AG08396 (cell line): Measurements from ENCODE around the gene TARBP2.
"Not testable (repeated sequence)": the region's sequence is repeated elsewhere in the genome, so short reads cannot be mapped to it uniquely, and the experiment has no call there.

ENCODE experiments used
- DNase-seq: peaks from one replicate; pipeline ENCODE4 v3.0.0; 2012; ENCODE audit warnings: low spot score, mixed read lengths

The TARBP2 gene

DNA sequence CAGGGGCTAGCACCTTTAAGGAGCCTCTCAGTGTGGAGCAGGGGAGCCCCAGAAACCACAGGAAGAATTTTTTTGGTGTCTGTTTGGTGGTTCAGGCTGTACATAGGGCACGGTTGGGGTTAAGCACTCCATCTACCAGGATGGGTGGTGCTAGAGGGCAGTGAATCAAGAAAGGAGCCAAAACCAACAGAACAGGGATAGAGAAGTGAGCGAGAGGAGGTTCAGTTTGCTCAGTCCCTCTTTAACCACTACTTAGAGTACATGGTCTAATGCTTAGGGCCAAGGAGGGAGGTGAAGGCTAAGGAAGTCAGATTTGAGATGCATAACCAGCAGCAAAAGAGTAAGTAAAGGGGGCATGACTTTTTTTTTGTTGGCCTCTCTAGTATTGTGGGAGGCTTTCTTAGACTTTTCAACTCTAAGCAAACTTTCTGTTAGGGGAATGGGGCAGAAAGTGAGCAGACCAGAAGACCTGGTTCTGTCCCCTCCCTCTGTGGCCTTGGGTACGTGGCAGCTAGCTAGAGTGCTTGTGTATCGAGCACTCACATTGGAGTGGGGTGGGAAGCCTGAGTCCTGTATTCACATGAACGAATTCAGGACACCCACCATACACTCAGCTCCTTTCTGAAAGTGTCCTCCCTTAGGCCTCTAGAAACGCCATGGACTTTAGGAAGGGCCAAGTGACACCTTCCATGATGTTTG is 12.8 kb downstream of the TARBP2 start:
- DNase-seq: no peak

DNA sequence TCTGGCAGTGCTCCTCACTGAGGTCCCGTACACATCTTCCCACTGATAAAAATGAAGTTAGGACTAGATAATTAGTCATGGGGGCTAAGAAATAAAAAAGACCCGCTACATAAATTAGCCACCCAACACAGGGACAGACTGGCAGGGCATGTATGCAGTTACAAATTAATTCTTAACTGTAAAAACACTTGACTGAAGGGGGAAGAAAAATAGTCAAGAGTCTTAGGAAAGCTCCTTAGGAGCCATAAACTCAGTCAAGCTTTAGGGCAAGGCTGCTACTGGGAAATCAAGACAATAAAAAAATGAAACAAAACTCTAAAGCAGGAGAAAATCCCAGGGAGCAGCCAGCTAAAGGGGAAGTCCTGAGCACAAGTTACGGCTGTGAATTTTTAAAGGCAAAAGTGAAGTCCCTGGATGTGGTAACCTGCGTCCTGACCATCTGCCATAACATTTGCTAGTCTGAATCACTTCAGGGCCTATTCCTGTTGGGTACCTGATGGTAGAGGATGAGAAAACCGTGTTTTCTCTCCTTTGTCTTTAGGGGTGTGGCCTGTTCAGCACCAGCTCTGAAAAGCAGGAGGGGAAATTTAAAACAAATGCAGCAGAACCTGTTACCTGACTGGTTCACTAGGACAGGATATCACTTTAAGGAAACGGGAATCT is 13.7 kb downstream of the TARBP2 start:
- no peak for DNase-seq

DNA sequence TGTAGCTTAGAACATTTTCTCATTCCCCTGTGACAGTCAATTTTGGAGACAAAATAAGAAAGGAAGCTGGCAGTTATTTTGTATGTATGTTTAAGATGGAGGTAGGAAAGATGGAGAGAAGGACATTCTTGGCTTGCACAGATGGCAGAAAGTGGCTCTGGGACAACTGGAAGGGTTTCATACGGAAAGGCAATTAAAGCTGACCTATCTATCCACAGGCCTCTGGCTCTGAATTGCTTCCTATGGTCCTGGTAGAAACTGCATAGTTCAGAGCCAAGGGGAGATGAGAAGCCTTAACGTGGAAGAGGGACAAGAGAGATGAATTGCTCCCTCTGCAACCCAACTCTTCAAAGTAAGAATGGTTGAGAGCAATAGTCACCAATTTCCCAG is 14.2 kb downstream of the TARBP2 start:
- no peak for DNase-seq

DNA sequence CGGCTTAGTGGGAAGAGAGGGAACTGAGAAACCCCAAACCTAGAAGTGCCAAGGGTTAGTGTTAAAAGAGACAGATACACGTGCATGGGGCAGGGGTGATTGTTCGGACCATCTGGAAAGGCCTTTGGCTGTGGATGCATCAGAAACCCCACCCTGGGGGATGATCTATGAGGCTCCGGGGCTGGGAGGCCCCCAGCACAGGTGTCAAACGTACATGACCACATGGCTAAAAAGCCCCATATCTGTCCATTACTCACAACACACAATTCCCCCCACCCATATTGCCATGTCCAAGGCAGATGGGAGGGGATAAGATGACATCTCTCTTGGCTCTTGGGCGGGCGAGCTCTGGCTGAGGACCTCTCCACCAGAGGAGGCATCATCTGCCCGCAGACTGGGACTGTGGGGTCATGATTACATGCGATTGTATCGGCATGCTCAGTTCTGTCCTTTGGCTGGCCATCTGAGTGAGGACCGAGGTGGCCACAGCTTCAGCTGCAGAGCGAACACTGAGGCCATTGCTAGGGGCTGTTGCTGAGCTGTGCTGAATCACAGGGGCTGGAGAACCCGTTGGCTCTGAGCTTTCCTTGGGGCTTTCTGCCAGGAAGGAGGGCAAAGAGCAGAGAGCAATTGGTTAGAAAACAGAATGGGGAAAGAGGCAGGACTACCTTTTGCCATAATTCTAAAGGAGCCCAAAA is 15.8 kb downstream of the TARBP2 start:
- DNase-seq: no peak

DNA sequence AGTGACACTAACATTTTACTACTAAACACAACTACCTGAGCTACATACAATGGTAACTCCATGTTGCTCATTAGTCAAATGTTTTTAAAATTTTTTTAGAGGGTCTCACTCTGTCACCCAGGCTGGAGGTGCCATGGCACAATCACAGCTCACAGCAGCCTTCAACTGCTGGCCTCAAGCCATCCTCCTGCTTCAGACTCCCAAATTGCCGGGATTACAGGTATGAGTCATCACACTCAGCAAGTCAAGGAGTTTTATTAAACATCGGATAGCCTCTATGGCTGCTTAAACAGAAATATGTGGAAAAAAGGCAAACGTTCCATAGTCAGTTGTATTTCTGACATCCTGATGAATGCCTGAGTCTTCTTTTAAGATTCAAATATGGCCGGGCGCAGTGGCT is 17.3 kb downstream of the TARBP2 start:
- no peak for DNase-seq

DNA sequence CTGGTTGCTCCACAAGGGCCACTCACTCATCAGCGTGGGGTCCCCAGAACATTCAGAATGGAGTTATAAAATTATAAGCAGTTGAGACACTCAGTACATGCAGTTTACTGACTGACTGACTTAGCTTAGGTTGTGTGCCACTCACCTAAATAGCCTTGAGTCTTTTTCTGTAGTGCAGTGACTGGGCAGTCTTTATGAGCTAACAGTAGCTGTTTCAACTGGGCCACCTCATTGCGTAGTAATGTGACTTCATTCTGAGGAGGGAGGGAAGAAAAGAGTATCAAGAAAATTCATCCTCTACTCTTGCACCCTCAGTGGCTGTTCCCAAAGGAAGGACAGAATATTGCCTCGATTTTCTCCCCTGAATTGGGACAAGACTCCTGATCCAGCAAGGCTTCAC is 22.0 kb downstream of the TARBP2 start:
- no peak for DNase-seq

DNA sequence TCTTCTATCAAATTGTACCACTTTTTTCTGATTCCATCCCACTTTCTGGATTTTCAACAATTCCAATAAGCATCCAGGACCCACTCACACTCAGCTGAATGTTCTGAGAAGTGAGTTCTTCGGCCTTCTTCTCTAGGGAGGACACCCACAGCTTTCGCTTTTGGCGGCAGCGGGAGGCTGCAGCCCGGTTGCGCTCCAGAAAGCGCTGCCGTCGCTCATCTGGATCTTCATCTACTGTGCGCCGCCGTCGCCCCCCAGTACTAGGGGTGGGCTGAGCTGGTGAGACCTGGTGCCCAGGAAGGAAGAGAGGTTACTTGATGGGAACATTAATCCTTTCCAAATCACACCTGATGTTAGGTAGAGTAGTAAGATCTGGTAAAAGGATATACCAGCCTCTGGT is 23.4 kb downstream of the TARBP2 start:
- DNase-seq: no peak

DNA sequence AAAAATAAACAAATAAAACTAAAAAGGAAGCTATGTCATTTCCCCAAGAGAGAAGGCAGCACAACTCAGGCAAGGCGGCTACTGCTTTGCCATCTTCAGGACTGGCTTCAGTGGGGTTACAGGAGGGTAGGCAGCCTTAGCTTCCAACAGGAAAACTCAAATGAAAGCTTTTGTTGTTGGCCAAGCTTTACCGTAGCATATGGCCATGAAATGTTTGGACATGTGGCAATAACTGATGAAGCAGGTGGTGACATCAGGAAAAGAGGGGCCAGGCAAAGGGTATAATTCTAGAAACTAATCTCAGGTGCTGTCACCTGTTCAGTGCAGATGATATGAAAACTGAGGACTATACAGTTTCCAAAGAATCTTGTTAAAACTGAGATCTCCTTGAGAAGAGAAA is 29.0 kb downstream of the TARBP2 start:
- no peak for DNase-seq

DNA sequence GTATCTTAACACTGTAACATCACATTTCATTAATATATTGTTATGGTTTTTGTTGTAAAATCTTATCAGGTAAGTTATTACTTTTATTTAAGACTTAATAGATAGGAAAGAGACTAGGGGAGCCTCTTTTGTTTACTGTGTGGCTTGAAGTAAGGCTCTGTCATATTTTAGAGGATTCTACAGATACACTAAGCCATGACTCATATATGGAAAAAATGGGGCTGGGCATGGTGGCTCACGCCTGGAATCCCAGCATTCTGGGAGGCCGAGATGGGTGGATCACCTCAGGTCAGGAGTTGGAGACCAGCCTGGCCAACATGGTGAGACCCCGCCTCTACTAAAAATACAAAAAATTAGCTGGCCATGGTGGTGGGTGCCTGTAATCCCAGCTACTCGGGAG is 29.8 kb downstream of the TARBP2 start:
- DNase-seq: peak; percentile 36

DNA sequence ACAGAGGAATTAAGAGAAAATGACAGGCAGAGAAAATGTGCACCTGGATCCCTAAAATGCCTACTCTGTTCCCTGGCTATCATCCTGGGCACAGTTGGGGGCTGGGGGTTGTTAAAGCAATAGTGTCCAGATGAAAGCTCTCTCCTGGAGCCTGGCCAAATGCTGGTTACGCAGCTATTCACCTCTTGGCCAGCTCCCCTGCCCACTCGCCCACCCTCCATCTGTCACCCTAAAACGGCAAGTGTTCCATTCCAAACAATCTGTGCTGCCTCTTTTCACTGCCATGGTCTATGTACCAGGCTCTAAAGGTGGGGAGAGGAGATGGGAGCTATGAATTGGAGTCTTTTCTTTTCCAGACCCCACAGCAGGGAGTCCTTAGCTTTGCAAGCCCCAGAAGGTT is 30.9 kb downstream of the TARBP2 start:
- DNase-seq: no peak

DNA sequence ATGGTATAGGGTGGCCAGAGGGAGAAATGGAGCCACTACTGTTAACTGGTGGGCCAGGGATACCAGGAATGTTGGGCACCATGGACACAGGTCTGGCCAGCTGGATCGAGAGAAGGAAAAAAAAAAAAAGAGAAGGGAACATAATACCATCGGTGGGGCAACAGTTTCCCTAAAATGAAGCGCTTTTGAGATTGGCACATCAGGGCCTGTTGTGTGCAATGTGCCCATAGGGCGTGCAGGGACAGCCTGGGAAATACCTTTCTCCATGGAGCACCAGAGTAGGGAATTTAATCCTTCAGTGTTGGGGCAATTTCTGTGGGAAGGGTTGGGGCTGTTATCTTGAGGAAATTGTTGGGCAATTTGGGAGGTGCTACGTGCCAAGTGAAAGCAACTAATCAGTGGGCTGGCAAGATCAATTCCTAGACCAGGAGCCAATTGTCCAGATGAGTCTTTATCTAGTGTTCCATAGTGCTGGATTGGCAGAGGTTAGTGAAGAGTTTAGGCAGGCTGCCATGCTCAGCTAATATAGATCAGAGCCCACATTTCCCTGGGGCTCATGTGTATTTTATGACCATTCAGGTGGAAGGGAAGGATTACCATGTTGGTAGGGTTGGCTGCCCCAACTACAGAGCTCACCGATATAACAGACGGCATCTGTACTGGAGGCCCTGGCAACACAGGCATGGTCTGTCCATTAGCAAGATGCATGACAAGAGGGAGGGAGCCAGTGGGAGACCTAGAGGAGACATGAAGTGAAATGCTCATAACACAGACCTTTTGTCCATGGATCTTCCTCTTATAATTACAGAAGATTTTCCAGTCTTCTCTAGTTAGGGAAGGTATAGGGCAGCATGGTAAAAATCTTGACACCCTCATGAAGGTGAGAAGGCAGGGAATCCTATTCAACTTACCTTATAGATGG is 31.7 kb downstream of the TARBP2 start:
- DNase-seq: no peak

DNA sequence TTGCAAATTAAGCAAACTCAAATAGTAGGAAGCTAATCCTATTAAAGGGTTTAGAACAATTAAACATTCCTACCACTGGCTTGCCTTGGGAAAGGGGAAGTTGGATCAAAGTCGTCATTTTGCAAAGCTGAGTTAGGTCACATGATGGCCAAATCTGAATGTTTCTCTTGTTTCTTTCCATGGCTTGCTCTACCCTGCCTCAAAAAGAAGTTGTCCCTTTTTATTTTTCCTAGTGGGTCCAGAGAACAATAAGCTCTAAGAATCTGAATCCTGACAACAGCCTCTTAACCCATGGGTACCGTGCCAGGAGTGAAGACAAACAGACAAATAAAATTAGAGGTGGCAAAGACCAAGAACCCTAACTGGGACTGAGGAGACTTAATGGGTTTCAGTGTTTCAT is 32.4 kb downstream of the TARBP2 start:
- DNase-seq: no peak

DNA sequence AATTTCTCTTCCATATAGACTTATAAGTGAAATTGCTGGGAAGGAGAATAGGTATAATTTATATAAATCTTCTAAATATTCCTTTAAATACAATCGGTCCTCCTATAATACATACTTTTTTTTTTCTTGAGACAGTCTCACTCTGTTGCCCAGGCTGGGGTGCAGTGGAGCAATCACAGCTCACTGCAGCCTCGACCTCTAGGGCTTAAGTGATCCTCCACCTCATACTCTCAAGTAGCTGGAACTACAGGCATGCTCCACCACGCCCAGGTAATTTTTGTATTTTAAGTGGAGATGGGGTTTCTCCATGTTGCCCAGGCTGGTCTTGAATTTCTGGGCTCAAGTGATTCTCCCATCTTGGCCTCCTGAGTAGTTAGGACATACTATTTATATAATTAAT is 35.9 kb downstream of the TARBP2 start:
- DNase-seq: no peak

DNA sequence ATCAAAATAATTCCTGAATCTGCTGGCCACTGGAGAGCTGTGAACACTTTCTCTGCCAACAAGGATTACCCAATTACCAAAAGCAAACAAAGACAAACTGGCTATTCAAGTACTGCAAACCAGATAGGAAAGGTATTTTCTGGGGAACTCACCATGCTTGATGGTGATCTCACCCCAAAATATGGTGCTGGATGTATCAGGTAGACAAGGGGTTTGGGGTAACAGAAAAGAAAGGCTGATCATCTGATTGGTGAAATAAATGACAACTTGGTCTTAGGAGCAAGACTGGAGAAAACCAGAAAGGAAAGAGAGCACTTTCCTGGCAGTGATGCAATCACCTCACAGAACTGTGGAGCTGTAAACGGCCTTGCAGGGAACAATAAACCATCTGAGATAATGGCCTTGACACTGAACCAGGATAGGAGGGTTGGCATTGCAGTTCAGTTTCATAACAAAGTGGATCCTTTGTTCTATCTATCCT is 37.2 kb downstream of the TARBP2 start:
- peak; percentile 15 for DNase-seq

DNA sequence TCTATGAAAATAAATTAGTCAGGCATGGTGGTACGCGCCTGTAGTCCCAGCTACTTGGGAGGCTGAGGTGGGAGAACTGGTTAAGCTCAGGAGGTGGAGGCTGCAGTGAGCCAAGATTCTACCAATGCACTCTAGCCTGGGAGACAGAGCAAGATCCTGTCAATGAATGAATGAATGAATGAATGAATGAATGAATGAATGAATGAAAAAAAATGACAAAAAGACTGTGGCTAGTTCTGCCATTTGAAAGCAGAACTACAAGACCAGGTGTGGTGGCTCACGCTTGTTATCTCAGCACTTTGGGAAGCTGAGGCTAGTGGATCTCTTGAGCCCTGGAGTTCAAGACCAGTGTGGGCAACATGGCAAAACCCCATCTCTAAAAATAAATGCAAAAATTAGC is 38.4 kb downstream of the TARBP2 start:
- no peak for DNase-seq

DNA sequence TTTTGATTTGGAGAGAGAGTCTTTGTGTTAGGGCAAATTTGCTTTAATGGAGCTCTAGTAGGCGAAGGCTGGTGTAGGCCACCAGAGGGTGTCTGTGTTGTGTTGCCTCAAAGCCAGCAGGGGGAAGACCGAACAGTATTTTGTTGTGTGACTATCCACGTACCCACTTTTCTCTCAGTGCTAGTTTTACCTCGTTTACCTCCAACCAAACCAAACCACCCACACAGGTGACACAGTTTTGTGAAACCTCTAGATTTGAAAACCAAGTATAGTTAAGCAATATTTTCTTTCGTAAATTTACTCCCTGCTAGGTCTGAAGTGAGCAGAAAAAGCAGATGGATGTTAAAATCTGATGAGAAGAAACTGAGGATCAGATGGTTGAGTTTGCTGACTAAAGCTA is 42.5 kb downstream of the TARBP2 start:
- peak; percentile 65 for DNase-seq

DNA sequence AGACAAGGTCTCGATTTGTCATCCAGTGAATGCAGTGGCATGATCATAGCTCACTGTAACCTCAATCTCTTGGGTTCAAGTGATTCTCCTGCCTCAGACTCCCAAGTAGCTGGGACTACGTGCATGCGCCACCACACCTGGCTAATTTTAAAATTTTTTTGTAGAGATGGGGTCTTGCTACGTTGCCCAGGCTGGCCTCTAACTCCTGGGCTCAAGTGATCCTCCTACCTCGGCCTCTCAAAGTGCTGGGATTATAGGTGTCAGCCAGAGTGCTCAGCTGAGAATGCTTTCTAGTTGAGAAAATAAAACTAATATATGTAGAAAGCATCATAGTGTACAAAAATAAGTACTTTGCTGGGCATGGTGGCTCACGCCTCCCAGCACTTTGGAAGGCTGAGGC is 47.3 kb downstream of the TARBP2 start:
- not testable (repeated sequence) for DNase-seq

DNA sequence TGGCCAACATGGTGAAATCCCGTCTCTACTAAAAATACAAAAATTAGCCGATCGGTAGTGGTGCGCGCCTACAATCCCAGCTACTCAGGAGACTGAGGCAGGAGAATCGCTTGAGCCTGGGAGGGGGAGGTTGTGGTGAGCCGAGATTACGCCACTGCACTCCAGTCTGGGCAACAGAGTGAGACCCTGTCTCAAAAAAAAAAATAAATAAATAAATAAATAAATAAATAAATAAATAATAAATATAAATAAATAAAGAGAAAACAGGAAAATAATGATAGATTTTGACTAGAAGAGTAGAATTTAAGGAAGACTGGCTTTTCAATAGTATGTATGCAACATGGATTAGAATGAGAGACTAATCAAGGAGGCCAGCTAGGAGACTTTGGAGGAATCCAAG is 49.0 kb downstream of the TARBP2 start:
- not testable (repeated sequence) for DNase-seq

DNA sequence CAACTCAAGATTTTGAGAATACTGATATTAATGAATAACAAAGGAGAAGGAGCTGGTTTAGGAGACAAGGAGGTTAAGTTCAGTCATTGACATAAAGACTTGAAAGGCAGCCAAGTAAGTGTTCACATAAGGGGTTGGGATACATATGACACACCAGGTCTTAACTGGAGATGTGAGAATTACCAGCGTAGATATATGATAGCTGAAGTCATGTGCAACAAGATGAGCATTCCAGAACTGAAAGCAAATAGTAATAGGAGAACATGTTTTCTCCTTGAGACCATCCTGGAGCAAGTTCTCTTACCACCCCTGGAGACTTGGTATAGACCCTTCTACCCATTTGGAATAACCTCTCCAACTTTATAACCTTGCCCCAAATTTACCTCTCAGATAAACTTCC is 49.5 kb downstream of the TARBP2 start:
- DNase-seq: no peak

DNA sequence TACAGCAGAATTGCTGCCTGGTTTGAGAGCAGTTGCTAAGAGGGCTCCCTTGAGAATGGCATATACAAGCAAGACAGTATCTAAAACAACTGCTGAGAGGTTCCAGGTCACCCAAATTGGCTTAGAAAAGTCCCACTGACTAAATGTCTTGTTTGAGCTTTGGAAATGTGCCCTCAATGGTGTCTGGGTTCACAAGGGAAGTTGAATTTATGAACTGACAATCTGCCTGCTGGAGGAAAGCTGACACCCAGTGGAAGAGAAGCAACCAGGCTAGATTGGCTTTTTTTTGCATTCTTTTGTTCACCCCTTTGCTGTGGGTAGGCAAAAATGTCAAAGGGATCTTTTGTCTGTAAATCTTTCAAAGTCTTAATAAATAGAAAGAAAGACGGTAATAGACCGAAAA is 50.8 kb downstream of the TARBP2 start:
- no peak for DNase-seq

DNA sequence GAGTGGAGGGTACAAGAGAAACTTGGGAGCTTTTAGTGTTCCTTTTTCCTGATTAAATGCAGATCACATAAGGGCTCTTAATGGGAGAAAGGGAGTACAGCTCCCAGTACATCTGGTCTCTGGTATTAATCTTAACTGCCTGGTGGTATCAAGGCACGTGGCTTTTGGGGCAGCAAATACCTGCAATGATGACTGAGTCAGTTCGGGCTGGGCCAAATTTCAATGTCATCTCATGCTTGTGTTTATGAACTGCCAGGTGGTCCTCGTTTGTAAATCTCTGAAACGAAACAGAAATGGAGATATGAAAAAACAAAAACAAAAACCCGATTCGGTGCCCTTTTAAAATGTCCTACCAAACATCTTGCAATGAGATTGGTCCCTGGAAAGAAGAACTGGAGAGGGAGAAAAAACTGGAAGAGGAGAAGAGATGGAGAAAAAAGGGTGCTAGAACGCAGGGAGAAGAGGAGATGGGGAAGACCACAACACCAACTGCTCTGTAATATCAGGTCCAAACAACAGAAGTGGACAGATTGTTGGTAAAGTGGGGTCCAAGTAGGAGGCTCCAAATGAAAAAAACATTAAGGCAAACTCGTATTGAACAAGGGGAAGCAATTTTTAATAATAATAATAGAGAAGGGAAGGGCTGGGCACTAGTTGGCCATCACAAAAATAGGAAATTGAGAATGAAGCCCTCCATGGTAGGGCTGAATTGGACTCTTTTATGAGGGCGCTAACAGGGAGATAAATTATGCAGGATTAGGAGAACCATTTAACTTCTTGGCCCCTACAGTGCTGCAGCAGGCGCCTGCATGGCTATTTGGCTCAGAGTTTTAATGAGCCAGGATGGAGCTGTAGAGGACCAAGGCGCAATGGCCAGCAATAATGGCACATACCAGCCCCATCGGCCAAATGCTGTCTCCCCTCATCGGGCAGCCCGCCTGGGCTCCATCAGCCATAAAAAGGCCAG is 51.6 kb downstream of the TARBP2 start:
- DNase-seq: no peak
